RWPE2 (cell line): ENCODE measurements around the gene TDRD12.
"Not testable (repeated sequence)": the region's sequence is repeated elsewhere in the genome, so short reads cannot be mapped to it uniquely, and the experiment has no call there.

Source experiments
- ATAC-seq: fragments of 200-7000 bp; cut with Tn5 transposase; 3 replicates; pipeline ENCODE4 v1.9.1; 2021; ENCODE audit warnings: low read depth
- DNase-seq: peaks from one replicate; pipeline ENCODE4 v3.0.0-alpha.2; 2020; ENCODE audit warnings: low spot score
- H3K27ac ChIP-seq: fragments of 450-650 bp; 2 replicates; pipeline ENCODE4 v1.5.1; 2017; ENCODE audit warnings: mild to moderate bottlenecking; ENCODE audit not compliant: poor library complexity, severe bottlenecking
- H3K27me3 ChIP-seq: fragments of 250-450 bp; sonication (Bioruptor Pico); 2 replicates; pipeline ENCODE4 v1.5.1; 2021; ENCODE audit warnings: mild to moderate bottlenecking, moderate library complexity; ENCODE audit not compliant: insufficient read depth, poor library complexity, severe bottlenecking
- H3K36me3 ChIP-seq: fragments of 250-450 bp; sonication (Bioruptor Pico); 2 replicates; pipeline ENCODE4 v1.5.1; 2020; ENCODE audit warnings: low read depth, mild to moderate bottlenecking, moderate library complexity
- H3K4me1 ChIP-seq: fragments of 250-450 bp; sonication (Bioruptor Pico); 2 replicates; pipeline ENCODE4 v1.5.1; 2021; ENCODE audit warnings: mild to moderate bottlenecking, moderate library complexity; ENCODE audit not compliant: insufficient read depth, poor library complexity, severe bottlenecking
- H3K4me3 ChIP-seq: fragments of 250-450 bp; sonication (Bioruptor Pico); 2 replicates; pipeline ENCODE4 v1.5.1; 2021; ENCODE audit warnings: mild to moderate bottlenecking, moderate library complexity; ENCODE audit not compliant: severe bottlenecking
- H3K9me3 ChIP-seq: fragments of 250-450 bp; sonication (Bioruptor Pico); 2 replicates; pipeline ENCODE4 v1.5.1; 2021; ENCODE audit warnings: mild to moderate bottlenecking, moderate library complexity; ENCODE audit not compliant: severe bottlenecking
- TF ChIP-seq, protein P1 (sequence below): fragments of 450-650 bp; IDR thresholded peaks from one replicate; pipeline ENCODE4 v1.5.1; 2017; ENCODE audit warnings: mild to moderate bottlenecking, moderate library complexity; ENCODE audit not compliant: poor library complexity, severe bottlenecking

The TDRD12 gene

DNA sequence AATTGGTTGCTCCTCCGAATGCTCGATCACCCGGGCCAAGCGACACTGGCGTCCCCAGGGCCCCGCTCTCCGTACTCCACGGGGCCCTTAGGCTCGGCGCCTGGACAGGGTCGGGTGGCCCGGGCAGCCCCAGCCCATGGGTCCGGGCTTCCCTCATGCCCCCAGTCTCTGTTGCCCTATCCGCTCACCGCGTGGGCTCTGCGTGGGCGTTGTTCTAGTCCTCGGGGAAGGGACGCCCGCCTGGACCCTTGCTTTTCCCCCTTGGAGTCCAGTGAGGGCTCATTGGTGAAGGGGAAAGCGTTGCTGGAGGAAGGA lies 1.3 kb downstream of the TDRD12 start:
- no peaks in the 10 kb centered on the region for H3K9me3 ChIP-seq

DNA sequence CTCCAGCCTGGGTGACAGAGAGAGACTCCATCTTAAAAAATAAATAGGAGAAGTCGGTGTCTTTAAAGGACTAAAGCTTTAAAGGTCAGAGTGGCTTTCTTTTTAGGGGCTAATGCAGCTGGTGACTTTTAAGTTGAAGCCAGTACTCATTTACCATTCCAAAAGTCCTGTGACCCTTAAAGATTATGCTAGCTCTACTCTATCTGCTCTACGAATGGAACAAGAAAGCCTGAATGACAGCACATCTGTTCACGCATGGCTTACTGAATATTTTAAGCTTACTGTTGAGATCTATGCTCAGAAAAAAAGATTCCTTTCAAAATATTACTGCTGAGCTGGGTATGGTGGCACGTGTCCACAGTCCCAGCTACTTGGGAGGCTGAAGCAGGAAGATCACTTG lies 16.4 kb downstream of the TDRD12 start:
- Histone ChIP-seq H3K27me3 (no peaks in the 10 kb centered on the region), H3K9me3 (no peaks in the 10 kb centered on the region), H3K36me3 (no peaks in the 10 kb centered on the region), H3K4me3 (no peak overlapping the region), H3K4me1 (no peaks in the 10 kb centered on the region), H3K27ac (no peak overlapping the region)
- DNase-seq (no peak), ATAC-seq (no peak)
- TF ChIP-seq, protein P1, sequence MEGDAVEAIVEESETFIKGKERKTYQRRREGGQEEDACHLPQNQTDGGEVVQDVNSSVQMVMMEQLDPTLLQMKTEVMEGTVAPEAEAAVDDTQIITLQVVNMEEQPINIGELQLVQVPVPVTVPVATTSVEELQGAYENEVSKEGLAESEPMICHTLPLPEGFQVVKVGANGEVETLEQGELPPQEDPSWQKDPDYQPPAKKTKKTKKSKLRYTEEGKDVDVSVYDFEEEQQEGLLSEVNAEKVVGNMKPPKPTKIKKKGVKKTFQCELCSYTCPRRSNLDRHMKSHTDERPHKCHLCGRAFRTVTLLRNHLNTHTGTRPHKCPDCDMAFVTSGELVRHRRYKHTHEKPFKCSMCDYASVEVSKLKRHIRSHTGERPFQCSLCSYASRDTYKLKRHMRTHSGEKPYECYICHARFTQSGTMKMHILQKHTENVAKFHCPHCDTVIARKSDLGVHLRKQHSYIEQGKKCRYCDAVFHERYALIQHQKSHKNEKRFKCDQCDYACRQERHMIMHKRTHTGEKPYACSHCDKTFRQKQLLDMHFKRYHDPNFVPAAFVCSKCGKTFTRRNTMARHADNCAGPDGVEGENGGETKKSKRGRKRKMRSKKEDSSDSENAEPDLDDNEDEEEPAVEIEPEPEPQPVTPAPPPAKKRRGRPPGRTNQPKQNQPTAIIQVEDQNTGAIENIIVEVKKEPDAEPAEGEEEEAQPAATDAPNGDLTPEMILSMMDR: no peak

More for the DNA sequence above, 1.3 kb downstream of the TDRD12 start:
- DNase-seq: no peak
- Histone ChIP-seq H3K27ac (no peak overlapping the region), H3K4me3 (no peak overlapping the region), H3K36me3 (no peaks in the 10 kb centered on the region), H3K4me1 (no peaks in the 10 kb centered on the region), H3K27me3 (no peaks in the 10 kb centered on the region)
- TF ChIP-seq, protein P1: no peak
- ATAC-seq: no peak

DNA sequence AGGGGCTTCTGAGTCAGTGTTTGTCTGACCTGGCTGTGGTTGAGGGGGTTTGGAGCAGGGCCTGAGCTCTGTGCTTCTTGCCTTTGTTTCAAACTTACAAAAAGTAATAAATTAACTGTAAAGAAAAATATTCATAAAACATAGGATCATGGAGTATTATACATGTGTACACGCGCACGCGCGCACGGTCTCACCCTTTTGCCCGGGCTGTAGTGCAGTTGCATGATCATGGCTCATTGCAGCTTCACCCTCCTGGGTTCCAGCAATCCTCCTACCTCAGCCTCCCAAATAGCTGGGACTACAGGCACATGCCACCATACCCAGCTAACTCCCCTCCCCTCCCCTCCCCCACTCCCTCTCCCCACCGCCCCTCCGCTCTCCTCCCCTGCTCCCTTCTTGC lies 23.5 kb downstream of the TDRD12 start:
- TF ChIP-seq, protein P1: no peak
- no peaks in the 10 kb centered on the region for H3K36me3 ChIP-seq
- no peak for DNase-seq
- H3K27me3 ChIP-seq: no peaks in the 10 kb centered on the region
- no peaks in the 10 kb centered on the region for H3K4me1 ChIP-seq
- ATAC-seq: no peak
- H3K4me3 ChIP-seq: no peak overlapping the region
- H3K9me3 ChIP-seq: no peaks in the 10 kb centered on the region
- H3K27ac ChIP-seq: no peak overlapping the region

DNA sequence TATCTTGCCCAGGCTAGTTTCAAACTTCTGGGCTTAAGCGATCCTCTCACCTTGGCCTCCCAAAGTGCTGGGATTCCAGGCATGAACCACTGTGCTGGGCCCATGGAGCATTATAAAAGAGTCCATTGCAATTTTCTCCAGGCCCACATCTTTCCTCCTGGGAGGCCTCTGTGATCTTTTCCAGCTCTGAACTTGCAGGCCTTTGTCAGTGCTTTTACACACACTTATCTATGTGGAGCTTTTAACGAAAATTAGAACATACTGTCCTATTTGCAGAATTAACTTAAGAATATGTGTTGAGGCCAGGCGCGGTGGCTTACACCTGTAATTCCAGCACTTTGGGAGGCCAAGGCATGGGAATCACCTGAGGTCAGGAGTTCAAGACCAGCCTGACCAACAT lies 23.9 kb downstream of the TDRD12 start:
- ATAC-seq: no peak
- no peak overlapping the region for H3K27ac ChIP-seq
- DNase-seq: no peak
- no peaks in the 10 kb centered on the region for H3K4me1 ChIP-seq
- TF ChIP-seq, protein P1: no peak
- H3K4me3 ChIP-seq: no peak overlapping the region
- H3K27me3 ChIP-seq: no peaks in the 10 kb centered on the region
- H3K36me3 ChIP-seq: no peaks in the 10 kb centered on the region
- H3K9me3 ChIP-seq: no peaks in the 10 kb centered on the region

DNA sequence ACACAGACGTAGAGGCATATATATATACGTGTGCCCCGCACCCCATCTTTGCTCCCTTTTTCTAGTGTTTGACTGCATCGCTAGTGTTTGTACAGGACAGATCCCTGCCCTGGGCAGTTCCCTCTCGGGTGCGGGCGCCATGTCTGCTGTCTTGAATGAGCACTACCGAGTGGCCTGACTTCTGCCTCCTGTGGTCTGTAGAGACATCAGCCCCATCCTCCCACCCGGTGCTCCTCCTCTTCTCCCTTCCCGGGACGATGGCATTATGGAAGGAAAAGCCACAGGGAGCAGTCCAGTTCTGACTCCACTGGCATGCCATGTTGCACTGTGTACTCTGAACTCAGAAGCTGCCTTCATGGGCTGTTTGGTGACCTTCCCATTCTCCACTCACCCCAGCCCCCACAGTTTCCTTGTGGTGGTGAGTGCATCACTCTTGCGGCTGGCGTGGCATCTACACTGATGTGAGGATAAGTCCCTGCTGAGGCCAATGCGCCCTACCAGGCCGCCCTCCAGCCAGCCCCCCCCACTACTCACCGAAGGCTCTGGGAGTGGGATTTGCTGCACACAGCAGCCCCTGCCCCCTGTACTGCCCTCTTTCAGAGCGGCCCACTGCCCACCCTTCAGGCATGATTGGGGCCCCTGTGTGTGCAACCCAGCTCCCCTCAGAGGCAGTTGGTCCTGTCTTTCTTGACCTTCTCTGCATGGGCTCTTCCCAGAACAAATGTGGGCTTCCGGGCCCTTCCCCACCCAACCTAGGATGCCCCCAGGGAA lies 25.2 kb downstream of the TDRD12 start:
- H3K36me3 ChIP-seq: no peaks in the 10 kb centered on the region
- no peaks in the 10 kb centered on the region for H3K27me3 ChIP-seq
- H3K4me3 ChIP-seq: no peak overlapping the region
- ATAC-seq (no peak), DNase-seq (peak; percentile 46)
- no peaks in the 10 kb centered on the region for H3K9me3 ChIP-seq
- TF ChIP-seq, protein P1: no peak
- no peak overlapping the region for H3K27ac ChIP-seq
- no peaks in the 10 kb centered on the region for H3K4me1 ChIP-seq

DNA sequence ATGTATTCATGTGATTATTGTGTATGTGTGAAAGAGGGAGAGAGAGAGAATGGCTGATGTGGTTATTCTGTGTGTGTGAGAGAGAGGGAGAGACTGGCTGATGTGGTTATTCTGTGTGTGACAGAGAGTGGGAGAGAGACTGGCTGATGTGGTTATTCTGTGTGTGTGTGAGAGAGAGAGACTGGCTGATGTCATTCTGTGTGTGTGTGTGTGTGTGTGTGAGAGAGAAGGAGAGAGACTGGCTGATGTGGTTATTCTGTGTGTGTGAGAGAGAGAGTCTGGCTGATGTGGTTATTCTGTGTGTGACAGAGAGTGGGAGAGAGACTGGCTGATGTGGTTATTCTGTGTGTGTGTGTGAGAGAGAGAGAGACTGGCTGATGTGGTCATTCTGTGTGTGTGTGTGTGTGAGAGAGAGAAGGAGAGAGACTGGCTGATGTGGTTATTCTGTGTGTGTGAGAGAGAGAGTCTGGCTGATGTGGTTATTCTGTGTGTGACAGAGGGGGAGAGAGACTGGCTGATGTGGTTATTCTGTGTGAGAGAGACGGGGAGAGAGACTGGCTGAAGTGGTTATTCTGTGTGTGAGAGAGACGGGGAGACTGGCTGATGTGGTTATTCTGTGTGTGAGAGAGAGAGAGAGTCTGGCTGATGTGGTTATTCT lies 26.2 kb downstream of the TDRD12 start:
- not testable (repeated sequence) for H3K9me3 ChIP-seq, H3K4me1 ChIP-seq, ATAC-seq, H3K4me3 ChIP-seq, DNase-seq, H3K27me3 ChIP-seq, H3K27ac ChIP-seq, H3K36me3 ChIP-seq

DNA sequence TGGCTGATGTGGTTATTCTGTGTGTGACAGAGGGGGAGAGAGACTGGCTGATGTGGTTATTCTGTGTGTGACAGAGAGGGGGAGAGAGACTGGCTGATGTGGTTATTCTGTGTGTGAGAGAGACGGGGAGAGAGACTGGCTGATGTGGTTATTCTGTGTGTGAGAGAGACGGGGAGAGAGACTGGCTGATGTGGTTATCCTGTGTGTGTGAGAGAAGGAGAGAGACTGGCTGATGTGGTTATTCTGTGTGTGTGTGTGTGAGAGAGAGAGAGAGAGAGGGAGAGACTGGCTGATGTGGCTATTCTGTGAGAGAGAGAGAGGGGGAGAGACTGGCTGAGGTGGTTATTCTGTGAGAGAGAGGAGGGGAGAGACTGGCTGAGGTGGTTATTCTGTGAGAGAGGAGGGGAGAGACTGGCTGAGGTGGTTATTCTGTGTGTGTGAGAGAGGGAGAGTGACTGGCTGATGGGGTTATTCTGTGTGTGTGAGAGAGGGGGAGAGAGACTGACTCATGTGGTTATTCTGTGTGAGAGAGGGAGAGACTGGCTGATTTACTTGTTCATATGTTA lies 27.1 kb downstream of the TDRD12 start:
- ATAC-seq: peak; percentile 45; the same call in 1 of the 3 replicates
- not testable (repeated sequence) for H3K4me1 ChIP-seq, H3K36me3 ChIP-seq, H3K9me3 ChIP-seq, H3K27me3 ChIP-seq, H3K4me3 ChIP-seq, H3K27ac ChIP-seq, DNase-seq
